GM23338 (cell line): ENCODE data around the gene AFF2.

Experiments used
- EZH2 ChIP-seq: fragments of 200-600 bp; sonication (generic); IDR thresholded peaks from one replicate; pipeline ENCODE4 v1.8.0; 2017; ENCODE audit warnings: antibody characterized with exemption, mild to moderate bottlenecking, low read depth; ENCODE audit not compliant: unreplicated experiment
- NANOG ChIP-seq: IDR thresholded peaks from 2 replicates; pipeline ENCODE4 v1.6.1; 2016; ENCODE audit warnings: antibody characterized with exemption, borderline replicate concordance
- POLR2AphosphoS5 ChIP-seq: IDR thresholded peaks from 2 replicates; pipeline ENCODE4 v1.6.1; 2016; ENCODE audit warnings: antibody characterized with exemption, low read depth
- TF ChIP-seq, protein P1 (sequence below), 2 experiments: fragments of 200-600 bp in 1 of 2; sonication (generic) in 1 of 2; conservative IDR thresholded peaks; 2 replicates each; pipeline versions ENCODE4 v1.5.1 to v1.6.1; 2016 to 2017; ENCODE audit warnings: antibody characterized with exemption in 2 of 2, low read depth in 2 of 2, mild to moderate bottlenecking in 2 of 2, moderate library complexity in 1 of 2
- TF ChIP-seq, protein P2 (sequence below): IDR thresholded peaks from 2 replicates; pipeline ENCODE4 v1.6.1; 2016; ENCODE audit warnings: antibody characterized with exemption

DNA sequence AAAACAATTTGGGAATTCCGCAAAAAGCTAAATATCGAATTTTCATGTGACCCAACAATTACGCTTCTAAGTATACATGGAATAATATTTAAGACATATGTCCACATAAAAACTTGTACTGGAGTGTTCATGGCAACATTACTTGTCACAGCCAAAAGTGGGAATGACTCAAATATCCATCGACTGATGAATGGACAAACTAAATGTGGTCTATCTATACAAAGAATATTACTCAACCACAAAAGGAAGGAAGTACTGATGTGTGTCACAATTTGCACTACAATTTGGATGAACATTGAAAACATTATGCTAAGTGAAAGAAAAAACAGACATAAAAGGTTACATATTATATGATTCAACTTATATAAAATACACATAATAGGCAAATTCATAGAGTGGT is 71.9 kb downstream of the AFF2 start:
- TF ChIP-seq, protein P1, sequence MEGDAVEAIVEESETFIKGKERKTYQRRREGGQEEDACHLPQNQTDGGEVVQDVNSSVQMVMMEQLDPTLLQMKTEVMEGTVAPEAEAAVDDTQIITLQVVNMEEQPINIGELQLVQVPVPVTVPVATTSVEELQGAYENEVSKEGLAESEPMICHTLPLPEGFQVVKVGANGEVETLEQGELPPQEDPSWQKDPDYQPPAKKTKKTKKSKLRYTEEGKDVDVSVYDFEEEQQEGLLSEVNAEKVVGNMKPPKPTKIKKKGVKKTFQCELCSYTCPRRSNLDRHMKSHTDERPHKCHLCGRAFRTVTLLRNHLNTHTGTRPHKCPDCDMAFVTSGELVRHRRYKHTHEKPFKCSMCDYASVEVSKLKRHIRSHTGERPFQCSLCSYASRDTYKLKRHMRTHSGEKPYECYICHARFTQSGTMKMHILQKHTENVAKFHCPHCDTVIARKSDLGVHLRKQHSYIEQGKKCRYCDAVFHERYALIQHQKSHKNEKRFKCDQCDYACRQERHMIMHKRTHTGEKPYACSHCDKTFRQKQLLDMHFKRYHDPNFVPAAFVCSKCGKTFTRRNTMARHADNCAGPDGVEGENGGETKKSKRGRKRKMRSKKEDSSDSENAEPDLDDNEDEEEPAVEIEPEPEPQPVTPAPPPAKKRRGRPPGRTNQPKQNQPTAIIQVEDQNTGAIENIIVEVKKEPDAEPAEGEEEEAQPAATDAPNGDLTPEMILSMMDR (conservative IDR thresholded peaks at IDR 0.05; ENCODE audit: low read depth in 2 of 2) = no peak
- no peak for TF ChIP-seq POLR2AphosphoS5
- TF ChIP-seq, protein P2, sequence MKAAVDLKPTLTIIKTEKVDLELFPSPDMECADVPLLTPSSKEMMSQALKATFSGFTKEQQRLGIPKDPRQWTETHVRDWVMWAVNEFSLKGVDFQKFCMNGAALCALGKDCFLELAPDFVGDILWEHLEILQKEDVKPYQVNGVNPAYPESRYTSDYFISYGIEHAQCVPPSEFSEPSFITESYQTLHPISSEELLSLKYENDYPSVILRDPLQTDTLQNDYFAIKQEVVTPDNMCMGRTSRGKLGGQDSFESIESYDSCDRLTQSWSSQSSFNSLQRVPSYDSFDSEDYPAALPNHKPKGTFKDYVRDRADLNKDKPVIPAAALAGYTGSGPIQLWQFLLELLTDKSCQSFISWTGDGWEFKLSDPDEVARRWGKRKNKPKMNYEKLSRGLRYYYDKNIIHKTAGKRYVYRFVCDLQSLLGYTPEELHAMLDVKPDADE = no peak
- no peak for TF ChIP-seq EZH2
- no peak for TF ChIP-seq NANOG
